ENCODE measurements around the gene MRPL12.

MRPL12 gene

DNA sequence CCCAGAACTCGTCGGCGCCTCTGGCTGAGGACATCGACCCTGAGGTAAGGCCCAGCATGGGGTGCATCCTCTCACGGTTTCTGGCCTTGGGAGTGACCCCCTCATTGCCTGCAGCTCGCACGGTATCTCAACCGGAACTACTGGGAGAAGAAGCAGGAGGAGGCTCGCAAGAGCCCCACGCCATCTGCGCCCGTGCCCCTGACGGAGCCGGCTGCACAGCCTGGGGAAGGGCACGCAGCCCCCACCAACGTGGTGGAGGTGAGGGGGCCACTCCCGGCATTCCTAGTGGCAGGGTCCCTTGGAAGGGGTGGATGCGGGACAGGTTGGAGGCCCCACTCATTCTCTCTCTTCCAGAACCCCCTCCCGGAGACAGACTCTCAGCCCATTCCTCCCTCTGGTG is 8.4 kb upstream of the MRPL12 start:
- Histone ChIP-seq H3K4me1 (ENCODE audit: control insufficient read depth, insufficient read depth, low read length) (no peaks in the 10 kb centered on the region), H3K36me3 (ENCODE audit: control insufficient read depth, insufficient read depth, low read length) (peaks cover 64% of the 10 kb centered on the region), H3K9me3 (ENCODE audit: control insufficient read depth, insufficient read depth, low read length) (no peaks in the 10 kb centered on the region), H3K27me3 (ENCODE audit: control insufficient read depth, insufficient read depth, low read length) (no peaks in the 10 kb centered on the region), H3K9ac (ENCODE audit: low read depth, low read length) (no peak overlapping the region), H3K4me3 (ENCODE audit: low read depth, low read length) (no peak overlapping the region)

GRCh38 chr17:81695211-81695610 is 8.0 kb upstream of the MRPL12 start:
- Histone ChIP-seq H3K27me3 (ENCODE audit: control insufficient read depth, insufficient read depth, low read length) (no peaks in the 10 kb centered on the region), H3K4me3 (ENCODE audit: low read depth, low read length) (no peak overlapping the region), H3K36me3 (ENCODE audit: control insufficient read depth, insufficient read depth, low read length) (peaks cover 60% of the 10 kb centered on the region), H3K9me3 (ENCODE audit: control insufficient read depth, insufficient read depth, low read length) (no peaks in the 10 kb centered on the region), H3K4me1 (ENCODE audit: control insufficient read depth, insufficient read depth, low read length) (no peaks in the 10 kb centered on the region), H3K9ac (ENCODE audit: low read depth, low read length) (no peak overlapping the region)

DNA sequence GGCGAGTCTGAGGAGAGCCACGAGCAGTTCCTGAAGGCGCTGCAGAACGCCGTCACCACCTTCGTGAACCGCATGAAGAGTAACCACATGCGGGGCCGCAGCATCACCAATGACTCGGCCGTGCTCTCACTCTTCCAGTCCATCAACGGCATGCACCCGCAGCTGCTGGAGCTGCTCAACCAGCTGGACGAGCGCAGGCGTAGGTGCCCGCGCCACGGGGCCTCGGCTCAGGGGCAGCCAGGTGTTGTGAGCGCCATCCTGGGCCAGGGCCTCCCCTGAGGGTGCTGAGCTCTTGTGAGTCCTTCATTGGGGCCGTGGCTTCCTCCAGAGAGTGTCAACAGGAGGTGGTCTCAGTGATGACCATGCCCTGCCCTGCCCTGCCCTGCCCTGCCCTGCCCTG is 7.4 kb upstream of the MRPL12 start:
- no peak overlapping the region for H3K4me3 ChIP-seq (ENCODE audit: low read depth, low read length)
- no peaks in the 10 kb centered on the region for H3K27me3 ChIP-seq (ENCODE audit: control insufficient read depth, insufficient read depth, low read length)
- H3K9ac ChIP-seq (ENCODE audit: low read depth, low read length), result no peak overlapping the region
- H3K4me1 ChIP-seq (ENCODE audit: control insufficient read depth, insufficient read depth, low read length), result no peaks in the 10 kb centered on the region
- no peaks in the 10 kb centered on the region for H3K9me3 ChIP-seq (ENCODE audit: control insufficient read depth, insufficient read depth, low read length)
- H3K36me3 ChIP-seq (ENCODE audit: control insufficient read depth, insufficient read depth, low read length), result peaks cover 60% of the 10 kb centered on the region

DNA sequence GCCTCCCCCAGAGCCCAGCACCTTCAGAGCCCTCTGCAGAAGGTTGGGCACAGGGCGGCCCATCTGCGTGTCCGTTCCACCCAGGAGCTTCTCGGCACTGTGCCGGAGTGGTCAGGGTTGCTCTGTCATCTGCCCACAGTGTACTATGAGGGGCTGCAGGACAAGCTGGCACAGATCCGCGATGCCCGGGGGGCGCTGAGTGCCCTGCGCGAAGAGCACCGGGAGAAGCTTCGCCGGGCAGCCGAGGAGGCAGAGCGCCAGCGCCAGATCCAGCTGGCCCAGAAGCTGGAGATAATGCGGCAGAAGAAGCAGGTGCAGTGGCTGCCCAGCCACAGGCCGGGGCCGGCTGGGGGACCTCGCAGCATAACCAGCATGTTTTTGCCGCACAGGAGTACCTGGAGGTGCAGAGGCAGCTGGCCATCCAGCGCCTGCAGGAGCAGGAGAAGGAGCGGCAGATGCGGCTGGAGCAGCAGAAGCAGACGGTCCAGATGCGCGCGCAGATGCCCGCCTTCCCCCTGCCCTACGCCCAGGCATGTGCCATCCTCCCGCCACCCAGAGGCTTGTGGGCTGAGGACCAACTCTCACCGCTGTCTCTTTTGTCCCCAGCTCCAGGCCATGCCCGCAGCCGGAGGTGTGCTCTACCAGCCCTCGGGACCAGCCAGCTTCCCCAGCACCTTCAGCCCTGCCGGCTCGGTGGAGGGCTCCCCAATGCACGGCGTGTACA is 6.8 kb upstream of the MRPL12 start:
- peaks cover 61% of the 10 kb centered on the region for H3K36me3 ChIP-seq (ENCODE audit: control insufficient read depth, insufficient read depth, low read length)
- no peaks in the 10 kb centered on the region for H3K4me1 ChIP-seq (ENCODE audit: control insufficient read depth, insufficient read depth, low read length)
- H3K9ac ChIP-seq (ENCODE audit: low read depth, low read length), result no peak overlapping the region

GRCh38 chr17:81697261-81698044 is 5.7 kb upstream of the MRPL12 start:
- Histone ChIP-seq H3K36me3 (ENCODE audit: control insufficient read depth, insufficient read depth, low read length) (peaks cover 56% of the 10 kb centered on the region), H3K4me1 (ENCODE audit: control insufficient read depth, insufficient read depth, low read length) (no peaks in the 10 kb centered on the region), H3K9me3 (ENCODE audit: control insufficient read depth, insufficient read depth, low read length) (no peaks in the 10 kb centered on the region), H3K9ac (ENCODE audit: low read depth, low read length) (no peak overlapping the region), H3K4me3 (ENCODE audit: low read depth, low read length) (no peak overlapping the region), H3K27me3 (ENCODE audit: control insufficient read depth, insufficient read depth, low read length) (no peaks in the 10 kb centered on the region)

More for the DNA sequence above, 6.8 kb upstream of the MRPL12 start:
- no peak overlapping the region for H3K4me3 ChIP-seq (ENCODE audit: low read depth, low read length)
- no peaks in the 10 kb centered on the region for H3K27me3 ChIP-seq (ENCODE audit: control insufficient read depth, insufficient read depth, low read length)
- H3K9me3 ChIP-seq (ENCODE audit: control insufficient read depth, insufficient read depth, low read length), result no peaks in the 10 kb centered on the region

GRCh38 chr17:81700353-81701287 is 2.5 kb upstream of the MRPL12 start:
- H3K9ac ChIP-seq (ENCODE audit: low read depth, low read length), result no peak overlapping the region
- peaks cover 47% of the 10 kb centered on the region for H3K36me3 ChIP-seq (ENCODE audit: control insufficient read depth, insufficient read depth, low read length)

GRCh38 chr17:81701288-81702071 is 1.7 kb upstream of the MRPL12 start:
- Histone ChIP-seq H3K4me3 (ENCODE audit: low read depth, low read length) (no peak overlapping the region), H3K9me3 (ENCODE audit: control insufficient read depth, insufficient read depth, low read length) (no peaks in the 10 kb centered on the region), H3K4me1 (ENCODE audit: control insufficient read depth, insufficient read depth, low read length) (no peaks in the 10 kb centered on the region), H3K9ac (ENCODE audit: low read depth, low read length) (no peak overlapping the region), H3K27me3 (ENCODE audit: control insufficient read depth, insufficient read depth, low read length) (no peaks in the 10 kb centered on the region), H3K36me3 (ENCODE audit: control insufficient read depth, insufficient read depth, low read length) (peaks cover 41% of the 10 kb centered on the region)

More at GRCh38 chr17:81700353-81701287, 2.5 kb upstream of the MRPL12 start:
- H3K4me1 ChIP-seq (ENCODE audit: control insufficient read depth, insufficient read depth, low read length), result no peaks in the 10 kb centered on the region
- H3K9me3 ChIP-seq (ENCODE audit: control insufficient read depth, insufficient read depth, low read length), result no peaks in the 10 kb centered on the region
- H3K4me3 ChIP-seq (ENCODE audit: low read depth, low read length), result no peak overlapping the region
- H3K27me3 ChIP-seq (ENCODE audit: control insufficient read depth, insufficient read depth, low read length), result no peaks in the 10 kb centered on the region

DNA sequence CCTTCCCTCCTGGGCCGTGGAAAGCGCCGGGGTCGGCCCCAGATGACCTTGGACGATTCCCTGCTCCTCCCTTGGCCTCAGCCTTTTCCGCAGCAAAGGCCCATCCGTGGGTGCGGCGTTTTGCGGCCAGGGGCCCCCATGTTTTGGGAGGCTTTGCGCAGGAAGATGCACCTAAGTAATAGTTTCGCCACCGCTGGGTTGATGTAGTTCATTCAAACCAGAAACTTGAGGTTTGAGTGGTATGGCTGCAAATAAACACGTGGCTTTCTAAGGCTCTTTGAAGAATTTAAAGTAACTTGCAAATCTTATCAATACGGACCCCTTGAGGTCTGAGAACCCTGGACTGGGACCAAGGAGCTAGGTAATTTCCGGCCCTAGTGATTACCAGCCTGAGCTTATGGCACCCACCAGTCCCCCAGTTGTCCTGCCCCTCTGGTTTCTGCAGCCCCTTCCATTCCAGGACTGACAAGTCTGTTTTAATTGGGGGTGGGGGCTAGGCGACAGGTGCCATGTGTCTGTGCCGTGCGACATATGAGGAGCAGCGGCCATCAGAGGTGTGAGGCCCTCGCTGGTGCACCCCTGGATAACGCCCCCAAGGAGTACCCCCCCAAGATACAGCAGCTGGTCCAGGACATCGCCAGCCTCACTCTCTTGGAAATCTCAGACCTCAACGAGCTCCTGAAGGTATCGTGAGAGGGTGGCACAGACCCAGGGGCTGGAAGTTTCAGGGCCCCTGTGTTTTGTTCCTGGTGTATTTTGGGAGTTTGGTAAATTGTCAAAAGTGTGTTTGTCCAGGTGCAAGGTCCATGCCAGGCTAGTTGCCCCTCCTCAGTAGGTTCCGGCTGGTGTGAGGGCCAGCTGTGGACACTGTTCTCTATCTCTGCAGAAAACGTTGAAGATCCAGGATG is 834 bp downstream of the MRPL12 start:
- Histone ChIP-seq H3K4me1 (ENCODE audit: control insufficient read depth, insufficient read depth, low read length) (no peaks in the 10 kb centered on the region), H3K9ac (ENCODE audit: low read depth, low read length) (peak overlapping the region; percentile 98), H3K9me3 (ENCODE audit: control insufficient read depth, insufficient read depth, low read length) (no peaks in the 10 kb centered on the region), H3K36me3 (ENCODE audit: control insufficient read depth, insufficient read depth, low read length) (peaks cover 50% of the 10 kb centered on the region), H3K27me3 (ENCODE audit: control insufficient read depth, insufficient read depth, low read length) (no peaks in the 10 kb centered on the region), H3K4me3 (ENCODE audit: low read depth, low read length) (peak overlapping the region; percentile 95)

GRCh38 chr17:81705518-81706231 is 2.5 kb downstream of the MRPL12 start:
- Histone ChIP-seq H3K4me1 (ENCODE audit: control insufficient read depth, insufficient read depth, low read length) (no peaks in the 10 kb centered on the region), H3K9ac (ENCODE audit: low read depth, low read length) (no peak overlapping the region), H3K36me3 (ENCODE audit: control insufficient read depth, insufficient read depth, low read length) (peaks cover 44% of the 10 kb centered on the region), H3K9me3 (ENCODE audit: control insufficient read depth, insufficient read depth, low read length) (no peaks in the 10 kb centered on the region), H3K27me3 (ENCODE audit: control insufficient read depth, insufficient read depth, low read length) (no peaks in the 10 kb centered on the region), H3K4me3 (ENCODE audit: low read depth, low read length) (no peak overlapping the region)

- H3K27me3 ChIP-seq (ENCODE audit: control insufficient read depth, insufficient read depth, low read length), result no peaks in the 10 kb centered on the region
- H3K9ac ChIP-seq (ENCODE audit: low read depth, low read length), result no peak overlapping the region
- no peaks in the 10 kb centered on the region for H3K4me1 ChIP-seq (ENCODE audit: control insufficient read depth, insufficient read depth, low read length)
- peaks cover 38% of the 10 kb centered on the region for H3K36me3 ChIP-seq (ENCODE audit: control insufficient read depth, insufficient read depth, low read length)
- H3K4me3 ChIP-seq (ENCODE audit: low read depth, low read length), result no peak overlapping the region
- no peaks in the 10 kb centered on the region for H3K9me3 ChIP-seq (ENCODE audit: control insufficient read depth, insufficient read depth, low read length)
These were observed 3.1 kb downstream of the MRPL12 start for GRCh38 chr17:81706232-81706611.

Measured in iPS-15b (cell line).